Activated naive CD8-positive, alpha-beta T cell treated with anti-CD3 and anti-CD28 coated beads, Interleukin-2, amount 50 U/mL, for 16 hours (primary cell): Measurements from ENCODE around the gene F8.

Source experiments
- DNase-seq: peaks from one replicate; pipeline ENCODE4 v3.0.0-alpha.2; 2020; ENCODE audit warnings: low read depth, low spot score

Gene F8

DNA sequence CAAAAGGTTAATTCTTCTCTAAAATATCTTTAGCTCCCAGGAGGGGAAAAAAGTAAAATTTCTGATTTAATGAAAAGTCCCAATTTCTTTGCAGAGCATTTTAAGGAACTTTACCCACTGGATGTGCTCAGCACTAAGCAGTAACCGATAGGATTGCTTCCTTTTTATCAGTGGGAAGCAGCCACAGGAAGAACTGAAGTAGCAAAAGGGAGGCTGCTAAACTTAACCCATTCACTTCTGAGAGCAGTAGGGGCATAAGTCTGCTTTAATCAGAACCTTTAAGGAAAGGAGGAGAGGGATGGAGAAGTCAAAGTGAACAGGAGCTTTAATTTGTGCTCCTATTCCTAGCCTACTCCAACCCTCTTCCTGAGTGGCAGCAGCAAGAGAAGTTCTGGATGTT, at the start of gene F8:
F8 (minus strand) TSS at position 139 of the 400 bp plus-strand sequence. CDS start 171 bp downstream, outside the sequence.
- no peak for DNase-seq

DNA sequence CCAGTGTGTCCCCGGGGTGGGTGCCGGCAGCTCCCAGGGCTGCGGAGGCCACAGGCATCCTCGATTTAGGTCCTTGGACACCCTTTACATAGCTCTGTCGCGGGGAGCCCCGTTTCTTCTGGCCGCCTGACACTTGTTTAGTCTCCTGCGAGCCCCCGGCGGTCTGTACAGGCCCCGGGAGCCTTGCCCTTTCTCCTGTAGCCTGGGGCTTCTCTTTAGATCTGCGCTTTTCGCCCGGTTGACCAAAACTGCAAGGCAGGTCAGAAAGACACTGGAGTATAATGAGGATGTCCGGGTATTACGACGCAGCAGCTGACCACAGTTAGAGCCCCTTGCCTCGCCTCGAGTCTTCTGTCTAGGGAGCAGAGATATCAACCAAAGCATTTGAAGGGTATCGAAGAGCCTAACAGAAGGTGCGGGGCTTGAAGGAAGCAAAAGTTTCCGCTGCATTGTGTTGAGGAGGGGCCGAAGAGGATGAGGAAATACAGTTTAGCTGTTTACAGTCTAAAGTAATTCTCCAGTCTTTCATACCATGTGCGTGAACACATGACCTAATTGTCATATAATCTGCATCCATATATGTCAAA, 49.3 kb upstream of the F8 start:
- DNase-seq, result no peak

- peak; percentile 28 for DNase-seq
These were observed 48.6 kb upstream of the F8 start, which contains the start of the genes BRCC3, CMC4 and MTCP1 for GRCh38 chrX:155070975-155071693. TSS of gene BRCC3 (plus strand) at chrX:155071508. CDS start at chrX:155071528, 20 bp downstream. TSS of gene CMC4 (minus strand) at chrX:155071136. CDS start at chrX:155064023, 7,113 bp downstream. TSS of gene MTCP1 (minus strand) at chrX:155071136. CDS start at chrX:155066010, 5,126 bp downstream.

- no peak for DNase-seq
These were observed 48.1 kb upstream of the F8 start for GRCh38 chrX:155070663-155070974.

- no peak for DNase-seq
These were observed 47.5 kb upstream of the F8 start for GRCh38 chrX:155070038-155070437.

- no peak for DNase-seq
These were observed 46.9 kb upstream of the F8 start for GRCh38 chrX:155069414-155069813.

GRCh38 chrX:155068165-155068564, 45.6 kb upstream of the F8 start:
- DNase-seq, result no peak

DNA sequence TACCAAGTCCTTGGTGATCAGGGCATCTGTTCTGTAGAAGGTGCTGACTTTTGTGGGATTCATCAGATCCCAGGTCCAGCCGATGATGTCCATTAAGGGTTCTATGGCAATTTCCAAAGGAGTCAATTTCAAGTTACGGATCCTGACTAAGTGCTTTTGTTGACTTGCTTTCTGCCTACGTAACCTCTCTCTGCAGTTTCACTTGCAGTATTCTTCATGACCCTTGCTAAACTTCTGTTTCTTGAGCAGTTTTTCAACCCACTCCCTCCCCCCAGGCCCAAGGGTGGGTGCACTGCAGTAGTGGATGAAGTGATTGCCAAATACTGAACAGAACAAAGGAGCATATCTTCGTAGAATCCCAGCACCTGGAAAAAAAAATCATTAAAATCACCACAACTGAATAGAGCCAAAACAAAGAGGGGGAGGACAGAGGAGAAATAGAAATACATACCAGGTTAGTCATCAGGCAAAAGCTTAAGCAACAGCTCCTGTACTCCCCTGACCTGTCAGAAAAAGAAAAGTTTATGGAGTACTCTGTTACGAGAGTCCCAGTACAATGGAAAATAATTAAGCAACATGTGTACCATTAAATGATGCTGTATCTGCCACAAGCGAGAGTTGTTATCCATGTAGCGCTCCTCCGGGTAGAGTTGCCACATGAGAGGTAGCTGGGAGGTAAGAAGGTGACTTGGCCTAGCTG, 42.7 kb upstream of the F8 start:
- DNase-seq, result no peak

- DNase-seq, result no peak
These were observed 39.2 kb upstream of the F8 start for GRCh38 chrX:155061760-155062159.

GRCh38 chrX:155056877-155057792, 34.6 kb upstream of the F8 start:
- no peak for DNase-seq

DNA sequence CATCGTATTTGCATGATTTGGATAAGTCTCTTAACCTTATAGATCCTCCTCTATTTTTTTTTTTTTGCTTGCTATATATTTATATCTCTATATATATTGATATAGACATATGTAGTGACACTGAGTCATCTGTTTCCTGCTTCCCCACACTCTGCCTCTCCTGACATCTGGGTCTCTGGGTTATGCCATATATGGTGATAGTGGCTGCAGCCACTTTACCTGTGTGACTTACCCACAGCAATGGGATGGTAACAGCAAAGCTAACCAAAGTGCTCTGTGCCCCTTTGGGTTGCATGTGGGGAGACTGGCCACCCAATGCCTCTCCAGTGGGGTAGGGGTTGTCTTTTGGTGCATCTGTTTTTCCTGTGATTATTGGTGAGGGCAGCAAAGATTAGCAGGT, 33.9 kb upstream of the F8 start:
- DNase-seq, result no peak

GRCh38 chrX:155055494-155055893, 33.0 kb upstream of the F8 start:
- no peak for DNase-seq

DNA sequence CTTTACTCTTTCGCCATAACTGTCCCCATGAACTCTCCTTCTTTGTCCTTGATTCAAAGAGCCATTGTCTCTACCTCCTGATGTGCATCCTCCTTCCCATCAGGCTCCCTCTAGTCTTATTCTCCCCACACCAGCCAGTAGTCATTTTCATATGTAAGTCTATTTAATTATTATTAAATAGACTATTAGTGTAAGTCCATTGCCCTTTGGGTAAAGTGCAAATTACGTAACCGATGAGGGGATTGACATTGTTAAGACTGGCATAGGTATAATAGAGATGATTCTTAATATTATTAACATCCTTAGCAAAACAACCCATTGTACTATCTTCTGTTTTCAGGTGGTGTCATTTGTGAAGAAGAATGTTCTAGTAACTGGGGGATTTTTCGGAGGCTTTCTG, 31.7 kb upstream of the F8 start:
- no peak for DNase-seq

DNA sequence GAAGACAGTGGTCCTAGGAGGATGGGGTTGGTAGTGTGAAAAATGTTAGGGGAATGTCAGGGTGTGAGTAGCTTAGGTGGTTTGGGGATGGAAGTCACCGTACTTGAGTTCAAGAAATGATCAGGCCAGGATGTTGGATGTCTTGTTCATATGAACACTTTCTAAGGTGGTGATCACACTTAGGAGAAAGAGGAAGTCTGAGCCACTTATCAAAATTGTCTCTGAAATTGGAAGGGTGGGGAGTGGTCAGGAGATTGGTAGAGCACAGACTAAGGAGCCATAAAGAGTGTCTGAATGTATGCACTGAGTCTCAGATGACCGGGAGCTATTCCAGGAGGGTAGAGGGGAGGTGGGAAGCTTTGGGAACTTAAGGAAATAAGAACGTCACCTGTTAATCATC, 31.1 kb upstream of the F8 start:
- DNase-seq, result no peak

DNA sequence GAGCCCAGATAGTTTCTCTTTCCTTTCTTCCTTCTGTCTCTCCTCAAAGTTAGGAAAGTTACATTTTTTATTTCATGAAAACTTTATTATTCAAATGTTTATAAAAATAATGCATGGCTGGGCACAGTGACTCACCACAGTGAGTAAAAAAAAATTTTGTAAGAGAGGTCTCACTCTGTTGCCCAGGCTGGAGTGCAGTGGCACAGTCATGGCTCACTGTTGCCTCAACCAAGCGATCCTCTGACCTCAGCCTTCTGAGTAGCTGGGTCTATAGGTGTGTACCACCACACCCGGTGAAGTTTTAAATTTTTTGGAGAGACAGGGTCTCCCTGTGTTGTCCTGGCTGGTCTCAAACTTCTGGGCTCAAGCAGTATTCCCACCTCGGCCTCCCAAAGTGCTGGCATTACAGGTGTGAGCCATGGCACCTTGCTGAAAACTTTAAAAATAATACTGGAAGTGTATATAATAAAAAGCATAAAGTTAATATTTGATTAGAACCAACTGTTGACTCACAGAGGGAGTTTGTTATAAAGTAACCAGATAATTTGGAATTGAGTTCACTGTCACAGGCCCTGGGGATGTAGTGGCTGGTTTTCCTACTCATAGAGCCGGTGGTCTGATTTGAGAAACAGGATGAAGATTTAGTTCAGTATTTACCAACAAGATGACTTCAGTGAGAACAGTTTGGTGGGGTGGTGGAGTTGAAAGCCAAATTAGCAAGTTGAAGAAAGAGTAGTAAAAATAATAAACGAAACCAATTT, 30.4 kb upstream of the F8 start:
- DNase-seq, result no peak

DNA sequence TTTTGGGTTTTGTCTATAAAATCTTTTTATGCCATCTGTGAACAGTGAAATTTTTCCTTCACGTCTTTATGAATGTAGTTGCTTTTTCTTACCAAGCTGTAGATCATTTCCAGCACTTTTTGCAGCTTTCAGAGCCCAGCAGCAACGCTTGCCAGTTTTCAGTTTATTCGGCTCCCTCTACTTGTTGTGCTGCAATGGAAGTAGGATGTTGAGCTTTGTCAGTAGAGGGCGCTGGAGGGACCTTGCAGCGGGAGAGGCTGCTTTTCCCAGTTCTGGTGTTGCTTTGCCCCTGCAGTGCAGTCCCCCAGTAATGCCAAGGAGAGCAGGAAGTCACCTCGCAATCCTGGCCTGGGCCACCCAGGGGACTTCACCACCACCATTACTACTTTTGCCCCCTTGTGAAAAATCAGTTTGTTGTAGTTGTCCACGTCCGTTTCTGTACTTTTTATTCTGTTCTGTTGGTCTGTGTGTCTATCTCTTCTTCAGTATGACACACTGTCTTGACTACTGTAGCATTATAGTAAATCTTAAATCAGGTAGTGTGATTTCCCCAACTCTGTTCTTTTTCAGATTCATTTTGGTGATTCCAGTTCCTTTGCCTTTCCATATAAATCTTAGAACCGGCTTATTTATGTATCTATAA, 26.6 kb upstream of the F8 start:
- DNase-seq, result no peak

- DNase-seq, result no peak
These were observed 24.4 kb upstream of the F8 start for GRCh38 chrX:155046811-155047528.

GRCh38 chrX:155046129-155046810, 23.7 kb upstream of the F8 start:
- DNase-seq, result no peak

DNA sequence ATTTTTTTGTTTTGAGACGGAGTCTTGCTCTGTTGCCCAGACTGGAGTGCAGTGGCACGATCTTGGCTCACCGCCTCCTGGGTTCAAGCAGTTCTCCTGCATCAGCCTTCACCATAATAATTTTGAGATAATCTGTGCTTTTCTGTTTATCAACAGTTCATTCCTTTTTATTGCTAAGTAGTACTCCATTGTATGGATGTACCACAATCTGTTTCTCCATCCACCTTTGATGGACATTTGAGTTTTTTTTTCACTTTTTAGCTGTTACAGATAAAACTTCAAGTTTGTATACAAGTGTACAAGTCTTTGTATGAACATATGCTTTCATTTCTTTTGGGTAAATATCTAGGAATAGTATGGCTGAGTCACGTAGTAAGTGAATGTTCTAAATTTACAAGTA, 13.2 kb upstream of the F8 start:
- no peak for DNase-seq
